SIG-M5 treated with dmso at 0.1 percent for 504 hours (cell line): ENCODE results near the gene EFCAB6.

Experiments
- DNase-seq: peaks from one replicate; lab custom pipeline; 2025; ENCODE audit not compliant: unreplicated experiment; lab: John Stamatoyannopoulos, UW

Gene EFCAB6

GRCh38 chr22:43831561-43832392 is 19.7 kb upstream of the EFCAB6 start:
- DNase-seq: no peak

GRCh38 chr22:43830931-43831560 is 18.9 kb upstream of the EFCAB6 start:
- DNase-seq: no peak

- DNase-seq: no peak
Observed at GRCh38 chr22:43829904-43830851, 18.1 kb upstream of the EFCAB6 start.

- no peak for DNase-seq
Observed at GRCh38 chr22:43828998-43829782, 17.1 kb upstream of the EFCAB6 start.

- no peak for DNase-seq
Observed at GRCh38 chr22:43828725-43828997, 16.6 kb upstream of the EFCAB6 start.

GRCh38 chr22:43827926-43828724 is 16.0 kb upstream of the EFCAB6 start:
- no peak for DNase-seq

GRCh38 chr22:43827003-43827735 is 15.1 kb upstream of the EFCAB6 start:
- DNase-seq: no peak

- no peak for DNase-seq
Observed at GRCh38 chr22:43826142-43827002, 14.3 kb upstream of the EFCAB6 start.

- DNase-seq: no peak
Observed at GRCh38 chr22:43825651-43826050, 13.5 kb upstream of the EFCAB6 start.

GRCh38 chr22:43824724-43825420 is 12.8 kb upstream of the EFCAB6 start:
- DNase-seq: no peak

- DNase-seq: no peak
Observed at GRCh38 chr22:43823911-43824665, 12.0 kb upstream of the EFCAB6 start.

GRCh38 chr22:43823353-43823908 is 11.3 kb upstream of the EFCAB6 start:
- DNase-seq: no peak

GRCh38 chr22:43821606-43822425 is 9.7 kb upstream of the EFCAB6 start:
- DNase-seq: no peak

GRCh38 chr22:43820651-43821305 is 8.7 kb upstream of the EFCAB6 start:
- no peak for DNase-seq

GRCh38 chr22:43819931-43820640 is 8.0 kb upstream of the EFCAB6 start:
- DNase-seq: no peak
